ENCODE measurements around the gene PROZ. TPM values are rescaled to one million over a fixed set of nuclear protein-coding genes. Genes with fewer than 3 reads are reported as not detected.

PROZ gene
- total RNA-seq, 2 donors from 2014 or later, result not detected

DNA sequence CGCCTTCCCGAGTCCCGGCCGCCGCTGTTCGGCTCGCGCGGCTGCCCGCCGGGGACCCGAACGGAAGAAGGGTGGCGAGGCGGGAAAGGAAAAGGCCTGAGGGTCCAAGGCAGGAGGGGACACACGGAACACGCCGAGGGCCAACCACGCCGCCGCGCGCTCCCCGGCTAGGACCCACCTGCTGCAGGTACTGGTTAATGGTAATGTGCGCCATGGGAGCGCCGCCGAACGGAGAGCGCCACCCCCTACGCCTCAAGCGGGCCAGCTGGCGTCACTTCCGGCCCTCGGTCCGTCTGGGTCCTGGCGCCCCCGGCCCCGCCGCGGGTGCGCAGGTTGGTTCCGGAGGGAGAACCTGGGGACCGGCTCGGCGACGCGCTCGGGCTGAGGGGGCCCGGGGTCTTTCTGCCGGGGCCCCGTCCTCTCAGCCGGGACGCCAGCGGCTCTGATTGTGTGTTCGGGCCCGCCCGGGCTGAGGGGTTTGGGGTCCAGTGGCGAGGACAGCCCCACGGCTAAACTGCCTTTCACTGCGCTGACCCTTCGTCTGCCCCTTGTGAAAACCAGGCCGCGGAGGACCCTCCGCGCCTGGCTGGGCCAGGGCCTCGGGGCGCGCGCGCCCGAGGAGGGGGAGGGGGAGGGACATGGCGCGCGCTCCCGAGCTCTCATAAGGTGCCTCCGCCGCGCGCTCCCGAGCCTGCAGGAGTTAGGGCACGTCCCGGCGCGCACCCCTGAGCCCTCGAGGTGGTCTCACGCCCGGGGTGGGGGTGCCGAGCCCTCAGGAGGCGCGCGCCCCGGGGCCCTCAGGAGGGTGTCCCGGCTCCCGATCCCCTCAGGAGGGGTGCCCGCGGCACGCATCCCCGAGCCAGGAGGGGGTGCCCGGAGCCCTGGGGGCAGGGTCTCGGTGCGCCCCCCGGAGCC, 50.2 kb downstream of the PROZ start, which contains the start of gene PCID2:
Gene PCID2, minus strand, starts transcription at position 249 of the 915 bp plus-strand sequence. Its CDS starts 35 bp downstream, at position 214.
- H3K4me1 Mint-ChIP-seq, result peaks cover 41% of the 10 kb centered on the region
- H3K27me3 Mint-ChIP-seq, result no peaks in the 10 kb centered on the region
- H3K9me3 ChIP-seq (ENCODE audit: control insufficient read depth, low read length, poor library complexity, severe bottlenecking), result no peaks in the 10 kb centered on the region
- peak within 1 kb of the TSS; percentile 90 for H3K4me3 Mint-ChIP-seq
- ATAC-seq, result peak; percentile 70
- peak; percentile 85 to 94 (median 85) for DNase-seq
- peaks cover 2% of the 10 kb centered on the region for H3K36me3 Mint-ChIP-seq (ENCODE audit: low read depth)
- H3K27ac Mint-ChIP-seq, result peak within 1 kb of the TSS; percentile 92

DNA sequence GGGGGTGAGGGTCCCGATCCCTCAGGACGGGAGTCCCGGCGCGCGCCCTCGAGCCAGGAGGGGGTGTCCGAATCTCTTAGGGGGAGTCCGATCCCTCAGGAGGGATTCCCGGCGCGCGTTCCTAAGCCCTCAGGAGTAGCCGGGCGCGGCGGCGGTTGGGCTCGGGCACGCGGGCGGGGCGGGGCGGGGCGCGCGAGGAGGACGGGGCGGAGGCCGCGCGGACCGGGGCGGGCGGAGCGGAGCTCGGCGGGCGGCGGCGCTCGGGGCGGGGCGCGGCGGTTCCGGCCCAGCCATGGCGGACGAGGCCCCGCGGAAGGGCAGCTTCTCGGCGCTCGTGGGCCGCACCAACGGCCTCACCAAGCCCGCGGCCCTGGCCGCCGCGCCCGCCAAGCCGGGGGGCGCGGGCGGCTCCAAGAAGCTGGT, 50.9 kb downstream of the PROZ start, which contains the start of gene CUL4A:
Gene CUL4A, plus strand, starts transcription at position 278 of the 423 bp plus-strand sequence. Its CDS starts 15 bp downstream, at position 293.
- peaks cover 2% of the 10 kb centered on the region for H3K36me3 Mint-ChIP-seq (ENCODE audit: low read depth)
- peaks cover 39% of the 10 kb centered on the region for H3K4me1 Mint-ChIP-seq
- H3K27me3 Mint-ChIP-seq, result no peaks in the 10 kb centered on the region
- DNase-seq (peak; percentile 56 to 78 (median 69)), ATAC-seq (peak; percentile 61)
- H3K27ac Mint-ChIP-seq, result peak within 1 kb of the TSS; percentile 92
- H3K9me3 ChIP-seq (ENCODE audit: control insufficient read depth, low read length, poor library complexity, severe bottlenecking), result no peaks in the 10 kb centered on the region
- peak within 1 kb of the TSS; percentile 90 for H3K4me3 Mint-ChIP-seq

DNA sequence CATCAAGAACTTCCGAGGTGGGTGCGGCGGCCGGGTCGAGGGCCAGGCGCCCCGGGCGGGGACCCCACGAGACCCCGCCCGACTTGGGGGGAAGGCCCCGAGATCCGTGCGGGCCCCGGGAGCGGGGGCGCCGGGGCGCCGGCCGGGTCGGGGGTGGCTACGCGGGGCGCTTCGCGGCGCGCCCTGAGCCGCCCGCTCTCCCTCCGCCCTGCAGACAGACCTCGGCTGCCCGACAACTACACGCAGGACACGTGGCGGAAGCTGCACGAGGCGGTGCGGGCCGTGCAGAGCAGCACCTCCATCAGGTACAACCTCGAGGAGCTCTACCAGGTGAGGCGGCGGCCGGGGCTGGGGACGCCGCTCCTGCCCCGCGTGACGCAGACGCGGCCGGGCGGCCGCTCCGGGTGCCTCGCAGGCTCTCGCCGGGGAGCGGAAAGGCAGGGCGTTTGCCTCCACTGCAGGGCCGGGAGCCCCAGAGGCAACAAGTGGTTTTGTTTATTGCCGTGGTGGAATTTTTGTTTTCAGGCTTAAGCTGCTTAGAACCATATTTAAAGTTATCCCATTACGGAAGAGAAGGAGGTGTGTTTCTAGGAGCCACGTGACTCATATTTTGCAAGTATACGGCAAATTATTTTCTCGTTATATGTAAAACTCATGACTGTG, 51.4 kb downstream of the PROZ start:
- Mint-ChIP-seq H3K36me3 (ENCODE audit: low read depth) (peaks cover 2% of the 10 kb centered on the region), H3K4me3 (peak overlapping the region; percentile 79), H3K27me3 (no peaks in the 10 kb centered on the region), H3K27ac (no peak overlapping the region), H3K4me1 (peaks cover 38% of the 10 kb centered on the region)
- peak; percentile 78 for ATAC-seq
- no peaks in the 10 kb centered on the region for H3K9me3 ChIP-seq (ENCODE audit: control insufficient read depth, low read length, poor library complexity, severe bottlenecking)
- peak; percentile 64 to 76 (median 68) for DNase-seq

DNA sequence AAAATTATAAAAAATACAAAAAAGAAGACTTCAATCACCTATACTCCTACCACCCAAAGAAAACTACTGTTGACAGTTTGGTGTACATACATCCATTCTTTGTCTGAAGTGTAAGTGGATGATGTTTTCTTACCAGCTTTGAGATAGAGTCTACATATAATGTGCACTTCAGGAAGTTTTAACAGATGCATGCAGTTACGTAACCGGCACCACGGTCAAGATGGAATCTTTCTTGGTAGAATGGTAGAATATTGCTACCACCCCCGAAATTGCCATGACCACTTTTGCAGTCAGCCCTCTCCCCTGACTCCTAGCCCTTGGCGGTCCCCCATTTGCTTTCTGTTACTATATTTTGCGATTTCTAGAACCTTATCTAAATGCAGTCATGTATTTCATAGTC, 52.4 kb downstream of the PROZ start:
- no peaks in the 10 kb centered on the region for H3K9me3 ChIP-seq (ENCODE audit: control insufficient read depth, low read length, poor library complexity, severe bottlenecking)
- ATAC-seq, result no peak
- DNase-seq, result no peak
- H3K4me1 Mint-ChIP-seq, result peaks cover 29% of the 10 kb centered on the region
- peak overlapping the region; percentile 70 for H3K4me3 Mint-ChIP-seq
- no peaks in the 10 kb centered on the region for H3K36me3 Mint-ChIP-seq (ENCODE audit: low read depth)
- H3K27me3 Mint-ChIP-seq, result no peaks in the 10 kb centered on the region
- no peak overlapping the region for H3K27ac Mint-ChIP-seq

DNA sequence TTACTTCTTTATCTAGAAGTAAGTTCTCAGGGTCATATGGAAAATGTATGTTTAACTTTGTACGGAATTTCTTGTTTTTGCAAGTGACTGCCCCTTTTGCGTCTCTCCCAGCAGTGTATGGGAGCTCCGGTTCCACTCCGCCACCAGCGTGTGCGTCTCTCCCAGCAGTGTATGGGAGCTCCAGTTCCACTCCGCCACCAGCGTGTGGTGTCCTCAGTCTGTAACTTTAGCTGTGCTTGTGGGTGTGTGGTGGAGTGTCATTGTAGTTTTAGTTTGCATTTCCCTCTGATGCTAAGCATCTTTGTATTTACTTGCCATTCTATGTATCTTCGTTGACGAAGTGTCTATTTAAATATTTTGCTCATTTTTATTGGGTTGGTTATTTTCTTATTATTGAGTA, 53.3 kb downstream of the PROZ start:
- peak overlapping the region; percentile 70 for H3K4me3 Mint-ChIP-seq
- DNase-seq, result no peak
- H3K9me3 ChIP-seq (ENCODE audit: control insufficient read depth, low read length, poor library complexity, severe bottlenecking), result no peaks in the 10 kb centered on the region
- no peaks in the 10 kb centered on the region for H3K36me3 Mint-ChIP-seq (ENCODE audit: low read depth)
- no peak overlapping the region for H3K27ac Mint-ChIP-seq
- H3K27me3 Mint-ChIP-seq, result no peaks in the 10 kb centered on the region
- H3K4me1 Mint-ChIP-seq, result peaks cover 24% of the 10 kb centered on the region
- no peak for ATAC-seq

DNA sequence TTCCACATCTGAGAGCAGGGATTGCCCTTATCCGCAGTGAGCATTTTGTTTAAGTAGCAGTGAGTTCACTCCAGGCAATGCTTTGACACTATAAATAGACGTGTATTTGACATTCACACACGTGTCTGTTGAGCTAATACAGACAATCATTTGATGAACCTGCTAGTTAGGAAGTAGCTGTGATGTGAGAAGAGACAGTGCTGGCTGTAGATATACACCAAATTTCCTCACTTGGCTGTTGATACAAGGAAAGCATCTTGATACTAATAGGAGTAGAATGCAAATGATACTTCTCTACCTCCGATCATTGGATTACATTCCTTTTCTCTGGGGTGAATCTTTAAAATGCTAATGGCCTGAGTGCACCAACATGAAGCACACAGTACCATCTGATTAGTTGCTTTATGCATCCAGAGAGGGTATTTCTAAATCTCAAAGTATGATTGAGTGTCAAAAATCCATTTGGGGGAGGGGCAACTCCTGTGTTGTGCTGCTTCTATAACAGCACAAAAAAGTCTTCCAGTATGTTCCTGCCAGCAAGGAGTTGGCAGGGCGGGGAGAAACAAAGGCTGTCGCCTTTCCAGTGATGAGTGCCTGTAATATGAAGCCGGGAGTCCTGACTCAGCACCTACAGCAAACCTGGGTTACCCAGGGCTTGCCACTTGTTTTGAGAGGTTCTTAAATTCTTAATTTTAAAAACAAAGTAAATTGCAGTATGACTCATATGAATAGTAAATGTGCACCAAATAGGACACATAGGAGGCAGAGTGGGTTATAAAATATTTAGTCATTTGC, 58.0 kb downstream of the PROZ start:
- H3K4me3 Mint-ChIP-seq, result no peak overlapping the region
- DNase-seq (no peak), ATAC-seq (peak; percentile 25)
- H3K4me1 Mint-ChIP-seq, result peaks cover 22% of the 10 kb centered on the region
- no peaks in the 10 kb centered on the region for H3K9me3 ChIP-seq (ENCODE audit: control insufficient read depth, low read length, poor library complexity, severe bottlenecking)
- no peaks in the 10 kb centered on the region for H3K27me3 Mint-ChIP-seq
- H3K36me3 Mint-ChIP-seq (ENCODE audit: low read depth), result no peaks in the 10 kb centered on the region
- H3K27ac Mint-ChIP-seq, result no peak overlapping the region

DNA sequence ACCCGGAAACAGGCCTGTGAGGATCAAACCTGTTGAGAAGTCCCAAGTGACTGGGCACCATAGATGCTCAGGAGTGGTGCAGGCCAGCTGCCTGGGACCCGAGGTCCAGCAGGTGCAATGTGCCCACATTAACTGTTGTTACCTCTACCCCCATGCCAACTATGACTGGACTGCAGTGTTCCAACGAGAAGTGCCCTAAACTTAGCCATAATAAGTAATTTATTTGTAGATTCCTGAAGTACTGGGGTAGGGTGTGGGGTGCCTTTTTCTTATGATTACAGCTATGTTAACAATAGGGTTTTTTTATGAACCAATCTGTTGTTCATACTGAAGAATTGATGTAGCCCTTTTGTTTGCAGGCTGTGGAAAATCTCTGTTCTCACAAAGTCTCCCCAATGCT, 60.1 kb downstream of the PROZ start:
- ATAC-seq (no peak), DNase-seq (no peak)
- Mint-ChIP-seq H3K27me3 (no peaks in the 10 kb centered on the region), H3K27ac (peak overlapping the region; percentile 11), H3K36me3 (ENCODE audit: low read depth) (peaks cover 6% of the 10 kb centered on the region), H3K4me1 (peaks cover 26% of the 10 kb centered on the region), H3K4me3 (no peak overlapping the region)
- H3K9me3 ChIP-seq (ENCODE audit: control insufficient read depth, low read length, poor library complexity, severe bottlenecking), result no peaks in the 10 kb centered on the region

DNA sequence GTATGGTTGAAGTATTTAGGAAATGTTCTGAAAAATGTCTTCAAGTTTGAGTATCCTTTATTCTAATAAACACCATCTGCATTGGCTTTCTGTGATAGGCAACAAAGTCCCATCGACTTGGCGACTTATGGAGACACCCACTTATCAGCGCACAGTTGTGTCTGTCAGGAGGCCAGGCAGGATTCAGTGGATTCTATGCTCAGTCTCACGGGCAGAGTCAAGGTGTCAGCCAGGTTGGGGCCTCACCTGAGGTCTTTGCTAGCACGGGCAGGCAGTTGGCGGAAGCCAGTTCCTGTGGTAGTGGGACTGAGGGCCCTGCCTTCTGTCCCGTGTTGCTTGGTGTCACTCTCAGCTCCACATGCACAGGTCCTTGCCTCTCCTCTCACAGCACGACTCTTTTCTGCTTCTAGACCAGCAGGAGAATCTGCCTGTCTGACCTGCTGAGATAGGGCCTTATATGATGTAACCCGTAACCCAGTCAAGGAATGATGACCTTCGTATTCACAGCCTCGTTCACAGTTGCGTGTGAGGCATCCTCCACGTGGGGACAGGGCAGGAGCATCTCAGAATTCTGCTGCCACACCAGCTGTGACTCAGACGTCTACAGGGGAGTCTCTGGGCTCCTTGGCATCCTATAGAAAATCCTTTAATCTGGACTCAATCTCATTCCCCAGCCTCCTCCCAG, 61.0 kb downstream of the PROZ start:
- Mint-ChIP-seq H3K4me3 (no peak overlapping the region), H3K4me1 (peaks cover 27% of the 10 kb centered on the region), H3K27ac (no peak overlapping the region), H3K27me3 (no peaks in the 10 kb centered on the region), H3K36me3 (ENCODE audit: low read depth) (peaks cover 6% of the 10 kb centered on the region)
- ATAC-seq (no peak), DNase-seq (no peak)
- no peaks in the 10 kb centered on the region for H3K9me3 ChIP-seq (ENCODE audit: control insufficient read depth, low read length, poor library complexity, severe bottlenecking)

DNA sequence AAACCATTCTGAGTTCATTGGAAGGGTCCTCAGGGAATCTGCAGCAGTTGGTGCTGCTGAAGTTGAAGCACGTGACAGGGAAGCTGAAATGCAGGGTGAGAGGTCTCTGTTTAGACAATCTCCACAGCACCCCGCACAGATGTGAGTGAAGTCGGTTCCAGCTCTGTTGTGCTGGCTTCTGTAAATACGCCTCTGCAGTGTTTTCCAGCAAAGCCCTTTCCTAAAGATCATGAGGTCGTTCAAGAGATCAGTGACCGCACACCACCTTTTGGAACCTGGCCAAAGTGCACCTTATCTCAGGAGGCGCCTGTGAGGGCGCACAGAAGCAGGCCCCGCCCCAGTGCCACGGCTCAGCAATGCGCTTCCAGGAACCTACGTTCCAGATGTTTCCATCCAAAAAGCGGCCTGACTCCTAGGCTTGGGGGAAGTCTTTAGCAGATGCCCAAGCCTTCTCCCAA, 61.7 kb downstream of the PROZ start:
- Mint-ChIP-seq H3K27ac (peak overlapping the region; percentile 43), H3K4me1 (peaks cover 32% of the 10 kb centered on the region), H3K27me3 (no peaks in the 10 kb centered on the region), H3K4me3 (no peak overlapping the region), H3K36me3 (ENCODE audit: low read depth) (peaks cover 6% of the 10 kb centered on the region)
- no peaks in the 10 kb centered on the region for H3K9me3 ChIP-seq (ENCODE audit: control insufficient read depth, low read length, poor library complexity, severe bottlenecking)
- DNase-seq (no peak), ATAC-seq (no peak)

DNA sequence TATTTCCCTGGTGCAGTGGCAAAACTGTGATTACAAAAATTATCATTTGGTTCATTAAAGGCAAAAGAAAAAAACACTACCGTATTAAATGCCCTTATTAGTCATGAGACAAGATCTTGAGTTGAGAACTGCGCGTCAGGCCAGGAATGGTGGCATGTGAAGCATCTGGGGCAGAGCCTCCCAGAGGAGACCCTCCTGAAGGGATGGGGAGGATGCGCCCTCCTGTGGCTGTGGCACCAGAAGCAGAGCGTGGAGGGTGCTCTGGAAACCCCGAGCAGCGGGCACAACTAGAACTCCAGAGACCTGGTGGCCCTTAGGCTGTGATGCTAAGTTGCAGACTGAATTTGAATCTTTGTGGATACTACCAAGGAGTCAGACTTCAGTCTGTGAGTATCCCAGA, 62.4 kb downstream of the PROZ start:
- no peak for DNase-seq
- peaks cover 6% of the 10 kb centered on the region for H3K36me3 Mint-ChIP-seq (ENCODE audit: low read depth)
- H3K9me3 ChIP-seq (ENCODE audit: control insufficient read depth, low read length, poor library complexity, severe bottlenecking), result no peaks in the 10 kb centered on the region
- H3K27me3 Mint-ChIP-seq, result no peaks in the 10 kb centered on the region
- H3K4me1 Mint-ChIP-seq, result peaks cover 32% of the 10 kb centered on the region
- H3K4me3 Mint-ChIP-seq, result no peak overlapping the region
- ATAC-seq, result peak; percentile 51
- H3K27ac Mint-ChIP-seq, result peak overlapping the region; percentile 43

Data from T-helper 17 cell (primary cell).